Eye (tissue), 1 donor: ENCODE results near the gene LRGUK.

Source experiments
- DNase-seq: peaks from one replicate; pipeline ENCODE4 v3.0.0-alpha.2; 2015

LRGUK gene

GRCh38 chr7:134313543-134313942 lies 186.4 kb downstream of the LRGUK start:
- no peak for DNase-seq
